B cell (primary cell): ENCODE data around the gene ZBTB14. TPM values are rescaled to one million over a fixed set of nuclear protein-coding genes. Genes with fewer than 3 reads are reported as not detected.

Experiments
- ATAC-seq: fragments of 200-7000 bp; cut with Tn5 transposase; one replicate; pipeline ENCODE4 v1.10.0; 2021; ENCODE audit warnings: low read depth, mild to moderate bottlenecking, moderate number of reproducible peaks, moderate library complexity
- CTCF ChIA-PET: fragments of 350-600 bp; sonication (Branson Sonifier 250); formaldehyde crosslinking; loops from one replicate; lab custom pipeline; 2021; ENCODE audit warnings: antibody characterized with exemption, inconsistent platforms; lab: Charles Lee
- POLR2A ChIA-PET: fragments of 350-600 bp; sonication (Branson Sonifier 250); formaldehyde crosslinking; loops from one replicate; lab custom pipeline; 2021; ENCODE audit warnings: antibody characterized with exemption; lab: Charles Lee
- DNase-seq: peaks from one replicate; pipeline ENCODE4 v3.0.0; 2013
- H2AFZ ChIP-seq: 2 replicates; pipeline ENCODE4 v1.6.1; 2012; ENCODE audit warnings: mild to moderate bottlenecking, low read depth, low read length; ENCODE audit not compliant: insufficient read depth, poor library complexity, severe bottlenecking
- H3K27ac ChIP-seq, 2 donors: 1 replicate in 1 of 2; 2 replicates in 1 of 2; pipeline ENCODE4 v1.5.1; 2012 to 2013; ENCODE audit warnings: low read length in 2 of 2, mild to moderate bottlenecking in 2 of 2, moderate library complexity in 1 of 2
- H3K27me3 ChIP-seq, 4 experiments: fragments of 200-600 bp in 1 of 4; sonication (generic) in 1 of 4; replicated peaks in 1 of 4; 1 replicate in 2 of 4; 2 replicates in 2 of 4; pipeline versions ENCODE4 v1.6.1 to v1.7.0; 2013 to 2016; ENCODE audit warnings: low read length in 3 of 4, mild to moderate bottlenecking in 2 of 4, mixed read lengths in 1 of 4, moderate library complexity in 1 of 4; ENCODE audit not compliant: insufficient read depth in 4 of 4, control insufficient read depth in 3 of 4; ENCODE audit errors: control extremely low read depth in 1 of 4
- H3K36me3 ChIP-seq, 2 experiments: replicated peaks in 1 of 2; 1 replicate in 1 of 2; 2 replicates in 1 of 2; pipeline versions ENCODE4 v1.6.1 to v1.7.1; 2013; ENCODE audit warnings: low read length in 1 of 2; ENCODE audit not compliant: insufficient read depth in 2 of 2, control insufficient read depth in 1 of 2; ENCODE audit errors: control extremely low read depth in 1 of 2, extremely low read depth in 1 of 2
- H3K4me1 ChIP-seq, 2 donors: fragments of 200-600 bp in 1 of 2; sonication (generic) in 1 of 2; 1 replicate in 1 of 2; 2 replicates in 1 of 2; pipeline versions ENCODE4 v1.5.1 to v1.6.1; 2013 to 2017; ENCODE audit warnings: low read length in 2 of 2; ENCODE audit not compliant: control insufficient read depth in 2 of 2, insufficient read depth in 2 of 2
- H3K4me2 ChIP-seq: replicated peaks from 2 replicates; pipeline ENCODE3; 2012; ENCODE audit warnings: mild to moderate bottlenecking, low read depth, low read length; ENCODE audit not compliant: poor library complexity, severe bottlenecking
- H3K4me3 ChIP-seq, 5 experiments: fragments of 200-600 bp in 1 of 5; sonication (generic) in 1 of 5; 1 replicate in 3 of 5; 2 replicates in 2 of 5; pipeline versions ENCODE4 v1.5.1 to v1.7.0; 2011 to 2016; ENCODE audit warnings: low read length in 4 of 5, mild to moderate bottlenecking in 4 of 5, low read depth in 2 of 5, control low read depth in 1 of 5, moderate library complexity in 1 of 5; ENCODE audit not compliant: insufficient read depth in 1 of 5; ENCODE audit errors: control extremely low read depth in 1 of 5, extremely low read depth in 1 of 5
- H3K79me2 ChIP-seq: fragments of 200-600 bp; sonication (generic); one replicate; pipeline ENCODE4 v1.6.0; 2016; ENCODE audit warnings: low read length; ENCODE audit not compliant: control insufficient read depth, insufficient read depth
- H3K9ac ChIP-seq: fragments of 200-600 bp; sonication (generic); 2 replicates; pipeline ENCODE4 v1.6.1; 2017; ENCODE audit warnings: mild to moderate bottlenecking, low read length, moderate library complexity
- H3K9me3 ChIP-seq, 3 donors: one replicate each; pipeline versions ENCODE4 v1.6.1 to v1.7.1; 2013; ENCODE audit warnings: low read length in 2 of 3; ENCODE audit not compliant: control insufficient read depth in 2 of 3, insufficient read depth in 1 of 3; ENCODE audit errors: control extremely low read depth in 1 of 3
- H4K20me1 ChIP-seq: 2 replicates; pipeline ENCODE4 v1.6.0; 2012; ENCODE audit warnings: mild to moderate bottlenecking, low read length; ENCODE audit not compliant: insufficient read depth, control insufficient read depth, poor library complexity, severe bottlenecking
- H3K27ac Mint-ChIP-seq: one replicate; pipeline ENCODE4 v1.8.0; 2021; ENCODE audit warnings: mixed read lengths
- H3K27me3 Mint-ChIP-seq: one replicate; pipeline ENCODE4 v1.8.0; 2021; ENCODE audit warnings: mixed read lengths
- H3K4me1 Mint-ChIP-seq: one replicate; pipeline ENCODE4 v1.8.0; 2021; ENCODE audit warnings: mixed read lengths
- H3K4me3 Mint-ChIP-seq: one replicate; pipeline ENCODE4 v1.8.0; 2021; ENCODE audit warnings: mixed read lengths
- H3K9me3 Mint-ChIP-seq: one replicate; pipeline ENCODE4 v1.8.0; 2022; ENCODE audit warnings: mixed read lengths; ENCODE audit not compliant: insufficient read depth
- CTCF ChIP-seq: fragments of 200-600 bp; IDR thresholded peaks from one replicate; pipeline ENCODE4 v1.8.0; 2022; ENCODE audit warnings: antibody characterized with exemption, mild to moderate bottlenecking
- EZH2 ChIP-seq: IDR thresholded peaks from 2 replicates; pipeline ENCODE4 v1.6.1; 2012; ENCODE audit warnings: borderline replicate concordance, low read depth, mild to moderate bottlenecking, moderate library complexity, low read length; ENCODE audit not compliant: insufficient read depth, poor library complexity, severe bottlenecking
- WGBS: methylation state at CpG from one replicate; pipeline ENCODE4 v1.1.5; 2013; ENCODE audit warnings: missing lambda C conversion rate; ENCODE audit not compliant: insufficient coverage; 5-methylcytosine and 5-hydroxymethylcytosine counted together
- intact Hi-C: fragments of 100-400 bp; cut with micrococcal nuclease; formaldehyde crosslinking; loops from one replicate; pipeline ENCODE4 v1.10.0; 2022
- polyA plus RNA-seq: library from polyadenylated mRNA; depleted of rRNA; stranded (reverse); fragments of >200 nt; gene quantifications from 2 replicates; pipeline ENCODE4 v1.2.3, GENCODE V29; 2012
- total RNA-seq, 2 donors: library from RNA; stranded (reverse); fragments of 120-200 nt in 1 of 2; gene quantifications; 1 replicate in 1 of 2; 2 replicates in 1 of 2; pipeline versions ENCODE4 v1.2.3 to v1.2.4, GENCODE V29; 2013 to 2022

ZBTB14 gene
- total and polyA plus RNA-seq, 2 donors (not counting 1 experiment from before 2014, with no cell fraction given): 12.3 to 34.2 TPM

DNA sequence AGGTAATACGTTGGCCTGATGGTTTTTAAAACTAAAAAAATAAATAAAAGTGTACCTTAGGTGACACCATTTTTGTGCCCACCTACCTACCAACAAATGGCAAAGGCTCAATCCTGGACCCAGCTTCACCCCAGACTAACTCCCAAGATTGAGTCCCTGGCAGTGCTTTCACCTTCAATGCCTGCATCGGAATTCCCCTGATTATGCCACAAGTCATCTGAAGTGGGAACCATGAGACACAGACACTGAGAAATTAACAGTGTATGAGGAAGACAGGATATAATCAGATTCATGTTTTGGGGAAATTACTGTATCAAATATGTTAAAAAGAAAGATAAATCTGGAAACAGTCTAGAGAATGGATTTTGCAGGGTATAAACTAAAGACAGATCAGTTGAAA, 41.6 kb downstream of the ZBTB14 start:
- Histone ChIP-seq H3K79me2 (no peaks in the 10 kb centered on the region), H3K36me3 (no peaks in the 10 kb centered on the region), H3K4me2 (no peak overlapping the region), H3K27ac (no peak overlapping the region), H3K27me3 (peaks cover 0 to 4% (median 0%) of the 10 kb centered on the region in 4 experiments), H4K20me1 (no peaks in the 10 kb centered on the region), H3K4me3 (no peak overlapping the region), H3K9ac (no peak overlapping the region), H2AFZ (no peak overlapping the region), H3K9me3 (no peaks in the 10 kb centered on the region), H3K4me1 (no peaks in the 10 kb centered on the region)
- Mint-ChIP-seq H3K4me3 (no peak overlapping the region), H3K27ac (no peak overlapping the region), H3K9me3 (no peaks in the 10 kb centered on the region), H3K27me3 (peaks cover 17% of the 10 kb centered on the region), H3K4me1 (peaks cover 3% of the 10 kb centered on the region)
- DNase-seq: no peak
- POLR2A ChIA-PET: no interaction called here
- 80% methylated on average over 1 of the region's 2 CpGs for WGBS
- CTCF ChIA-PET: no interaction called here
- TF ChIP-seq EZH2 (no peak), CTCF (no peak)
- intact Hi-C loops: no loop called here
- ATAC-seq: no peak

DNA sequence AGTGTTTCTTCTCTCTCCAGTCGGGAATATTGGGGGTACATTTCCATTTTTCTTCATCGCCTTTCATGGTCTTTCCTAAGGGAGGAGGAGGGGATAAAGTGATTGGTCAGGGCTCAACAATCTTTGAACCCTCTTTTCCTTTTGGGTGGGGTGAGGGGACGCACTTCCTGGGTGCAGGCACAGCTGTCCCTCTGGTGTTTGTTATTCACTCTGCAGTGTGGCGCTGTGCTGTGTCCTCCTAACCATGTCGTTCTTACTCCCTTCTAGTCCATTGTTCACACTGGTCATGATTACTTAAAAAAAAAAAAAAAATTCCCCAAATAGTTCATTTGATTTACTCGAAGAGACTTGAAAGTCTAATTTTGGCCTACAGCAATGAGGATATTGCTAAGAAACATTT, 44.4 kb downstream of the ZBTB14 start:
- H3K9me3 ChIP-seq: no peaks in the 10 kb centered on the region
- no peaks in the 10 kb centered on the region for H3K36me3 ChIP-seq
- Mint-ChIP-seq H3K4me3 (no peak overlapping the region), H3K9me3 (no peaks in the 10 kb centered on the region), H3K27ac (no peak overlapping the region), H3K27me3 (peaks cover 10% of the 10 kb centered on the region), H3K4me1 (peaks cover 3% of the 10 kb centered on the region)
- no peaks in the 10 kb centered on the region for H3K79me2 ChIP-seq
- POLR2A ChIA-PET: no interaction called here
- intact Hi-C loops: no loop called here
- no peak overlapping the region for H3K9ac ChIP-seq
- CTCF ChIA-PET: no interaction called here
- no peak overlapping the region for H3K4me3 ChIP-seq
- no peaks in the 10 kb centered on the region for H3K4me1 ChIP-seq
- H3K4me2 ChIP-seq: no peak overlapping the region
- no peak for DNase-seq
- ATAC-seq: no peak
- H3K27ac ChIP-seq: no peak overlapping the region
- TF ChIP-seq CTCF (no peak), EZH2 (no peak)
- no peak overlapping the region for H2AFZ ChIP-seq
- WGBS: 89% methylated on average over 2 of the region's 6 CpGs
- no peaks in the 10 kb centered on the region for H4K20me1 ChIP-seq
- H3K27me3 ChIP-seq: peaks cover 0 to 4% (median 0%) of the 10 kb centered on the region in 4 experiments
